NT2/D1 (cell line): ENCODE results near the gene MEGF8.

Experiments
- DNase-seq: peaks from one replicate; pipeline ENCODE4 v3.0.0-alpha.2; 2011; ENCODE audit warnings: low read depth, low spot score
- H3K27me3 ChIP-seq: 2 replicates; pipeline ENCODE4 v1.6.0; 2011; ENCODE audit warnings: mild to moderate bottlenecking; ENCODE audit not compliant: insufficient read length, insufficient read depth
- H3K36me3 ChIP-seq: 2 replicates; pipeline ENCODE4 v1.6.1; 2011; ENCODE audit warnings: mild to moderate bottlenecking, low read length, mixed read lengths; ENCODE audit not compliant: insufficient read depth, insufficient read length
- H3K4me1 ChIP-seq: 2 replicates; pipeline ENCODE4 v1.5.1; 2011; ENCODE audit not compliant: insufficient read depth, insufficient read length
- H3K4me3 ChIP-seq: 2 replicates; pipeline ENCODE4 v1.5.1; 2011; ENCODE audit warnings: low read depth; ENCODE audit not compliant: insufficient read length
- H3K9ac ChIP-seq: 2 replicates; pipeline ENCODE4 v1.6.0; 2011; ENCODE audit warnings: low read depth; ENCODE audit not compliant: insufficient read length
- H3K9me3 ChIP-seq: 2 replicates; pipeline ENCODE4 v1.5.1; 2011; ENCODE audit warnings: mild to moderate bottlenecking, low read length; ENCODE audit not compliant: insufficient read depth
- SUZ12 ChIP-seq: IDR thresholded peaks from 2 replicates; pipeline ENCODE4 v1.6.1; 2011; ENCODE audit not compliant: insufficient read length, insufficient read depth; ENCODE audit errors: extremely low read depth
- YY1 ChIP-seq: IDR thresholded peaks from 2 replicates; pipeline ENCODE4 v1.6.1; 2011; ENCODE audit not compliant: insufficient read length, insufficient read depth
- ZNF274 ChIP-seq: IDR thresholded peaks from 2 replicates; pipeline ENCODE4 v1.6.1; 2011; ENCODE audit warnings: mild to moderate bottlenecking, low read depth, low read length

The MEGF8 gene

DNA sequence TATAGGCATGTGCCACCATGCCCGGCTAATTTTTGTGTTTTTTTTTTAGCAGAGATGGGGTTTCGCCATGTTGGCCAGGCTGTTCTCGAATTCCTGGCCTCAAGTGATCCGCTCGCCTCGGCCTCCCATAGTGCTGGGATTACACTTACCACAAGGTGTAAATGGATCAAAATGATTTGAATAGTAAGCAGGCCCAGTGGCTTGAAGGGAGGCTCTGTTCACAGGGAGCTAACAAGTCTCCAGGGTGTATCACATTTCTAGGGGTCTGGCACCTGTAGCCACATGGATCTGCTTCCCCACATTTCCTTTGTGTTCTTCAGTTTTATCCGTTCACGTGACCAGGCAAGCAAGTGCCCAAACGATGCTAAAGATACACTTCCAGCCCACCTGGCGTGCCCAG is 78.2 kb downstream of the MEGF8 start:
- H3K4me1 ChIP-seq: peaks cover 10% of the 10 kb centered on the region
- TF ChIP-seq SUZ12 (no peak), ZNF274 (no peak), YY1 (no peak)
- peaks cover 9% of the 10 kb centered on the region for H3K36me3 ChIP-seq
- H3K4me3 ChIP-seq: no peak overlapping the region
- H3K9me3 ChIP-seq: no peaks in the 10 kb centered on the region
- peaks cover 51% of the 10 kb centered on the region for H3K27me3 ChIP-seq
- no peak for DNase-seq
- H3K9ac ChIP-seq: no peak overlapping the region

DNA sequence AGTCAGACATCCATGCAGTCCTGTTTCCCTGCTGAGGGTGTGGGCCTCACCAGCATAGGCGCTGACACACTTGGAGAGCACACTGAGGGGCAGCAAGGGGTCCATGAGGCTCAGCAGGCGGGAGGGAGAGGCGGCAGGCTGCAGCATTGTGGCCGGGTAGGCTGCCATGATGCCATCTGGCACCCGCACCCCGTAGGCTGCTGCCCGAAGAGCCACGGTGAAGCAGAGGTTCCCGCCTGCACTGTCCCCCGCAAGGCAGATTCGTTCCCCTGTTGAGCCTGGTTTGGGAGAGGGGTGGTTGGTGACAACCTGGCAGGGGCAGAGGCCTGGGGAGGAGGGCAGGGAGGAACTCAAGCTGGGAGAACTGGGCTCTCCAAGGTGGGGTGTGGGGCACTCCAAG is 80.7 kb downstream of the MEGF8 start:
- peaks cover 54% of the 10 kb centered on the region for H3K27me3 ChIP-seq
- H3K4me3 ChIP-seq: no peak overlapping the region
- peaks cover 6% of the 10 kb centered on the region for H3K36me3 ChIP-seq
- peaks cover 16% of the 10 kb centered on the region for H3K4me1 ChIP-seq
- no peak for DNase-seq
- TF ChIP-seq SUZ12 (no peak), ZNF274 (no peak), YY1 (no peak)
- H3K9ac ChIP-seq: peak overlapping the region; percentile 42
- H3K9me3 ChIP-seq: no peaks in the 10 kb centered on the region

DNA sequence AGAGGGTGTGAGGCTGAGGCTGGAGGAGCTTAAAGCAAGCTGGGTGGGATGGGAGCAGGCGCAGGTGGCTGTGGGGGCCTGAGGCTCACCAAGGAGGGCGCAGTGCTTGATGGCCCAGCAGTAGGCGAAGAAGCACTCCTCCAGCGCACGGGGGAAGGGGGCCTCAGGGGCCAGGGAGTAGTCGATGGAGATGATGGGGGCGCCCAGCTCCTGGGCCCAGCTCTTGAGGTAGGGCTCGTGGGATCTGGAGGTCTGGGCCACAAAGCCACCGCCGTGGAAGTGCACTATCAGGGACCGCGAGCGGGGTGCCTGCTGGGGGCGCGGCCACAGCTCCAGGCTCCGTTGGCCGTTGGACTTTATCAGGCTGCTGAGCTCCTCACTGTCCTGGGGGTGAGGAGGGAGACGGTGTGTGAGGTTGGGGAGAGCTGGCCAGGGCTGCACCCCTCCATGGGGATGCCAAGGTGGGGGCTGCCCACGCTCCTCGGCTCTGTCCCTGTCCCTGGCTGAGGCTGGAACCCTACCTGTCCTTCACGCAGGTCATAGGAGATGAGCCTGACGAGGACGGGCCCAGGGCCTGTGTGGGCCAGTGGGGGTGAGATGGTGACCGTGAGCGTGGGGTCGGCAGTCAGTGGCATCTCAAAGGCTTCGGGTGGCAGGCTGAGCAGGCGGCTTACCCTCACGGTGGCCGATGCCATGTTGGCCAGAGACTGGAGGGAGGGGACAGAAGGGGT is 81.8 kb downstream of the MEGF8 start:
- H3K9me3 ChIP-seq: no peaks in the 10 kb centered on the region
- TF ChIP-seq SUZ12 (no peak), ZNF274 (no peak), YY1 (no peak)
- peaks cover 22% of the 10 kb centered on the region for H3K4me1 ChIP-seq
- H3K27me3 ChIP-seq: peaks cover 49% of the 10 kb centered on the region
- H3K9ac ChIP-seq: no peak overlapping the region
- peaks cover 6% of the 10 kb centered on the region for H3K36me3 ChIP-seq
- H3K4me3 ChIP-seq: no peak overlapping the region
- no peak for DNase-seq

DNA sequence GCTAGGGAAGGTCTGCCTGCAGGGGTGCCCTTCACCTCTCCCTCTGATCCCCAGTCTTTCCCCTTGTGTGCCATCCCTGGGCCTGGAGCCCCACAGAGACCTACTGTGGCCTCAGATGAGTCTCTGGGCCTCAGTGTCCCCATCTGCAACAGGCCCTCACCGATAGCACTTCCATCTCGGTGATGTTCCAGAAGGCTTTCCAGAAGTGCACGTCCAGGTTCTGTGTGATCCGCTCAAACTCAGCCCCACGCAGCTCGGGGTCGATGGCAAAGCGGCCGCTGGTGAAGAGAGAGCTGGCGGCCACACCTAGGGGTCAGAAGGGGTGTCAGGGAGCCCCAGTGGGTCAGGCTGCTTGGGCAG is 82.4 kb downstream of the MEGF8 start:
- DNase-seq: no peak
- Histone ChIP-seq H3K9me3 (no peaks in the 10 kb centered on the region), H3K4me1 (peaks cover 19% of the 10 kb centered on the region), H3K4me3 (no peak overlapping the region), H3K27me3 (peaks cover 44% of the 10 kb centered on the region), H3K9ac (no peak overlapping the region), H3K36me3 (peaks cover 6% of the 10 kb centered on the region)
- TF ChIP-seq SUZ12: no peak
- no peak for TF ChIP-seq YY1
- TF ChIP-seq ZNF274: no peak

DNA sequence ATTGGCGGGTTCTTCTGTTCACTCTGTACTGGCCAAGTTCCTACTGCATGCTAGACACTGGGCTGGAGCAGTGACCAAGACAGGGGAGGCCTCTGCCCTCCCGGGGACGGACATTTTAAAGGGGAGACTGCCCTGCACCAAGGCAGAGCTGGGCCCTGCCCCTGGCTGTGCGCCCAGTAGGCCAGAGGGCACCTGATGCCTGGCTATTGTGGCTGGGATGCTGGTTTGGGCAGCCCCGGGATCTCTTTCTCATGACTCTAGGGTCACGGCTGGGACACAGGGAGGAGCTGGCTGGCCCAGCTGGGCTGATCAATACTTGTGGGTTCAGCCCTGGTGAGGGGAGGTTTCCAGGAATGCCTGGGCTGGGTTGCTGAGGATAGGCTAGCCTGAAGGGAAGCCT is 84.0 kb downstream of the MEGF8 start:
- Histone ChIP-seq H3K9ac (no peak overlapping the region), H3K27me3 (peaks cover 49% of the 10 kb centered on the region), H3K4me3 (no peak overlapping the region), H3K4me1 (peaks cover 18% of the 10 kb centered on the region), H3K9me3 (no peaks in the 10 kb centered on the region), H3K36me3 (peaks cover 6% of the 10 kb centered on the region)
- no peak for DNase-seq
- TF ChIP-seq SUZ12 (no peak), ZNF274 (no peak), YY1 (no peak)

DNA sequence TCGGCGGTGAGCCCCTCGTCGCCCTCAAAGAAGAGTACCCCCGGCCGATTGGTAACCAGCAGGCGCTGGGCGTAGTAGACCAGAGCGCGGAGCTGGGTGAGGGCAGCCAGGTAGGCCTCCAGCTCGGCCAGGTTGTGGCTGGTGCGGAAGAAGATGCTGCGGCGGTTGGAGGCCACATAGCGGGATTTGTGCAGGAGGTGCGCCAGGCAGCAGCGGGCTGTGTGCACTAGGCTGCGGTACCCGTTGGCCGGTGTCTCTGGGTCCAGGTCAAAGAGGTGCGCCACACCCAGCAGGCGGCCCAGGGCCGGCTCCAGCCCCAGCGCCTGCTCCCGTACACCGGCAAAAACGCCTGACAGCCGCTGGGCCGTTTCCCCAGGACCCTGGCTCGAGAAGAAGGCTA is 84.9 kb downstream of the MEGF8 start:
- Histone ChIP-seq H3K9ac (no peak overlapping the region), H3K36me3 (peaks cover 6% of the 10 kb centered on the region), H3K9me3 (no peaks in the 10 kb centered on the region), H3K4me1 (peaks cover 15% of the 10 kb centered on the region), H3K27me3 (peaks cover 48% of the 10 kb centered on the region), H3K4me3 (no peak overlapping the region)
- TF ChIP-seq YY1: no peak
- no peak for TF ChIP-seq SUZ12
- TF ChIP-seq ZNF274: no peak
- no peak for DNase-seq

DNA sequence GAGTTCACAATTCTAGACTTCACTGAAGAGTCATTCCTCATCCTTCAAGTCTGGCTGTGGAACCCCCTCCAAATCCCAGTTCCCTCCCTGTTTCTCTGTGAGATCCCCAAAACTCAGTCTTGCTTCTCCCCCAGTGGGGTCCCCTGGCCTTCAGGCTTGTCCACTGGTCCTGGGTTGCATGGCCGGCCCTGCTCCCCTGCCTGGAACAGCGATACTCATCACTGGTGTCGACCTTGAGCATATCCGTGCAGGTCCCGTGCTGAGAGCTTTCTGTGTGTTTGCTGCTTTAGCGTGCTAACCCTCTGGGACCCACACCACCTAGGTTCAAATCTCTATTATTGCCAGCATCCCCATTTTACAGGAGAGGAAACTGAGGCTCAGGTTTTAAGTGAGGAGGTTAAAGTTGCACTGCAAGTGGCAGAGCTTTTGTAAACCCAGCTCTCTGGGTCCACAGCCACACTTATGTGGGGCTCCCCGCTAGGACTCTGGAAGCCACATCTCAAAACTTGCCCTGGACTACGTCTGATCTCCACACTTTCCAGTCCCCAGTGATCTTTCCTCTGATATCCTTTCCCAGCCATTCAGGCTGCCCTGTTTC is 86.2 kb downstream of the MEGF8 start:
- Histone ChIP-seq H3K9ac (no peak overlapping the region), H3K27me3 (peaks cover 46% of the 10 kb centered on the region), H3K4me1 (peaks cover 12% of the 10 kb centered on the region), H3K4me3 (no peak overlapping the region), H3K36me3 (peaks cover 6% of the 10 kb centered on the region), H3K9me3 (no peaks in the 10 kb centered on the region)
- TF ChIP-seq SUZ12 (no peak), ZNF274 (no peak), YY1 (no peak)
- no peak for DNase-seq
